Measurements from ENCODE around the gene ASXL3. TPM values are rescaled to one million over a fixed set of nuclear protein-coding genes. Genes with fewer than 3 reads are reported as not detected.

ASXL3 gene
- total RNA-seq, 1 experiment from 2014 or later = not detected

- intact Hi-C loops (cut with micrococcal nuclease) = no loop called here
- no peak for ATAC-seq
- POLR2A ChIA-PET = no interaction called here
Observed at GRCh38 chr18:33588361-33588760, 10.3 kb downstream of the ASXL3 start.

More at GRCh38 chr18:33588361-33588760, 10.3 kb downstream of the ASXL3 start:
- no peaks in the 10 kb centered on the region for H3K27me3 ChIP-seq (ENCODE audit: insufficient read depth, low read length)
- H3K79me2 ChIP-seq (ENCODE audit: insufficient read depth, low read length) = no peaks in the 10 kb centered on the region
- H2AFZ ChIP-seq (ENCODE audit: low read depth, low read length, poor library complexity, severe bottlenecking) = no peak overlapping the region
- no peaks in the 10 kb centered on the region for H4K20me1 ChIP-seq (ENCODE audit: insufficient read depth)
- no peak overlapping the region for H3K9ac ChIP-seq (ENCODE audit: low read length)
- no TSS peak for BruUV-seq (replicated peaks)
- no peak overlapping the region for H3K4me3 ChIP-seq (replicated peaks in 1 of 2; ENCODE audit: low read depth in 1 of 2, low read length in 2 of 2)
- H3K4me2 ChIP-seq (ENCODE audit: low read length) = no peak overlapping the region
- H3K27ac ChIP-seq (ENCODE audit: low read depth, low read length) = no peak overlapping the region
- no peaks in the 10 kb centered on the region for H3K36me3 ChIP-seq (ENCODE audit: control insufficient read depth in 1 of 2, insufficient read depth in 2 of 2, low read length in 2 of 2)
- H3K9me3 ChIP-seq (ENCODE audit: control insufficient read depth in 1 of 2, insufficient read depth in 1 of 2, low read depth in 1 of 2, low read length in 2 of 2) = peaks cover 18 to 29% of the 10 kb centered on the region in 2 experiments; a peak in 2 of 4 replicates
- ChIA-PET CTCF (no interaction called here), RAD21 (ENCODE audit: low non-redundant PET in 1 of 2, low total read pairs in 2 of 2, uncharacterized antibody in 2 of 2, unreplicated experiment in 2 of 2) (no interaction called here)
- H3K4me1 ChIP-seq (ENCODE audit: control insufficient read depth in 1 of 2, insufficient read depth in 2 of 2, low read length in 2 of 2) = no peaks in the 10 kb centered on the region
- DNase-seq (ENCODE audit: low read depth, low spot score) = no peak
- no peaks in the 10 kb centered on the region for H3K9me2 ChIP-seq (ENCODE audit: insufficient read depth)
- TF ChIP-seq REST (IDR thresholded peaks at IDR 0.05; ENCODE audit: low read depth) = no peak
- TF ChIP-seq TCF7L2 (IDR thresholded peaks at IDR 0.05; ENCODE audit: borderline replicate concordance, extremely low read depth, insufficient read depth, insufficient read length) = no peak
- TF ChIP-seq EGR1 (IDR thresholded peaks at IDR 0.05; ENCODE audit: low read depth) = no peak
- TF ChIP-seq POLR2A (IDR thresholded peaks at IDR 0.05; ENCODE audit: borderline replicate concordance, extremely low read depth, insufficient read depth, insufficient read length) = no peak
- no peak for TF ChIP-seq JUND (IDR thresholded peaks at IDR 0.05)
- no peak for TF ChIP-seq EZH2 (IDR thresholded peaks at IDR 0.05)
- no peak for TF ChIP-seq RAD21 (IDR thresholded peaks at IDR 0.05; ENCODE audit: low read depth)
- no peak for TF ChIP-seq EZH2phosphoT487 (IDR thresholded peaks at IDR 0.05; ENCODE audit: borderline replicate concordance)
- TF ChIP-seq, protein P1, sequence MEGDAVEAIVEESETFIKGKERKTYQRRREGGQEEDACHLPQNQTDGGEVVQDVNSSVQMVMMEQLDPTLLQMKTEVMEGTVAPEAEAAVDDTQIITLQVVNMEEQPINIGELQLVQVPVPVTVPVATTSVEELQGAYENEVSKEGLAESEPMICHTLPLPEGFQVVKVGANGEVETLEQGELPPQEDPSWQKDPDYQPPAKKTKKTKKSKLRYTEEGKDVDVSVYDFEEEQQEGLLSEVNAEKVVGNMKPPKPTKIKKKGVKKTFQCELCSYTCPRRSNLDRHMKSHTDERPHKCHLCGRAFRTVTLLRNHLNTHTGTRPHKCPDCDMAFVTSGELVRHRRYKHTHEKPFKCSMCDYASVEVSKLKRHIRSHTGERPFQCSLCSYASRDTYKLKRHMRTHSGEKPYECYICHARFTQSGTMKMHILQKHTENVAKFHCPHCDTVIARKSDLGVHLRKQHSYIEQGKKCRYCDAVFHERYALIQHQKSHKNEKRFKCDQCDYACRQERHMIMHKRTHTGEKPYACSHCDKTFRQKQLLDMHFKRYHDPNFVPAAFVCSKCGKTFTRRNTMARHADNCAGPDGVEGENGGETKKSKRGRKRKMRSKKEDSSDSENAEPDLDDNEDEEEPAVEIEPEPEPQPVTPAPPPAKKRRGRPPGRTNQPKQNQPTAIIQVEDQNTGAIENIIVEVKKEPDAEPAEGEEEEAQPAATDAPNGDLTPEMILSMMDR (IDR thresholded peaks at IDR 0.05 in 2 of 3, conservative IDR thresholded peaks at IDR 0.05 in 1 of 3; ENCODE audit: borderline replicate concordance in 1 of 3, insufficient read depth in 1 of 3, low read depth in 2 of 3, low read length in 2 of 3) = no peak
- no peak for TF ChIP-seq CBX3 (IDR thresholded peaks at IDR 0.05; ENCODE audit: low read depth)
- TF ChIP-seq ELF1 (IDR thresholded peaks at IDR 0.05; ENCODE audit: borderline replicate concordance, low read depth) = no peak
- TF ChIP-seq FOSL1 (IDR thresholded peaks at IDR 0.05; ENCODE audit: low read depth) = no peak
- TF ChIP-seq SIN3A (IDR thresholded peaks at IDR 0.05; ENCODE audit: low read depth) = no peak
- TF ChIP-seq ZFX (IDR thresholded peaks at IDR 0.05) = no peak

All from HCT116 (cell line).